GM19463 (cell line): ENCODE data around the gene TLN1.

Experiments used
- ATAC-seq: cut with Tn5 transposase; IDR thresholded peaks from one replicate; pipeline ENCODE4 v1.9.1; 2021; ENCODE audit warnings: mild to moderate bottlenecking, moderate library complexity; ENCODE audit not compliant: unreplicated experiment

TLN1 gene

DNA sequence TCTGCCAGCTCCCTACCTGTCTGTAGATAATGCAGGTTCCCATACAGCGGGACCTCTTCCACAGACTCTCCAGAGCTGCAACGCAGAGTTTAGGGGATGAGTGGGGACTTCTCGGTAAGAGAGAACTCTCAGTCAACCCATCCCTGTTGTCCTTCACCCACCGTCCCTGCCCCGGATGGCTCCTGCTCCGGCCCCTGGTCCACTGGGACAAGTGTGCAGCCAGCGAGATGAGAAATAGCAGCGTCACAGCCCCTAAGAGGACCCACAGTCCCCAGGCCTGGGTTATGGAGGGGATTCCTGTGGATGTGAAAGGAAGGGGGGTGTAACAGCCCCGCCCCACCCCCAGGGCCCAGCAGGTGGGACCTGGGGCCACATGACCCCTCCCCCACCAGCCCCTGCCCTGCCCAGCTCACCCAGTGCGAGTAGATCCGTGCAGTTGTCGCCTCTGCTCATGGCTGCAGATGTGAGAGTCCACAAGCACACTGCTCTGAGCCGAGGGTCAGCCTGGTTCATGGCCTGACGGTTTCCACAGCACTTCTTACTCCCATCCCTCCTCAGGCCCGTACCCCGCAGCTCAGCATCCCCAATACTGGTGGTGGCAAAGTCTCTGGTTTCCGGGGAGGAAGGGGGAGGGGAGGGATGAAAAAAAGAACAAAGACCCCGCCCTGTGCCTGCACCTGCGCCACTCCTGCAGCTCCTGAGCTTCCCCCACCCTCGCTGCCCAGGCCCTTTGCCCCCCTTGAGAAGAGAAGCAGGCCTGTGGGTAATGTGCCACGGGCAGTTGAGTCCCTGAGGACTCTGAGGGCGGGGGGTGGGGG, 81.4 kb downstream of the TLN1 start, which contains the start of gene SIT1:
TSS of gene SIT1 (minus strand) at position 591 of the 818 bp plus-strand sequence. CDS start at position 513, 78 bp downstream.
- ATAC-seq: peak; percentile 26

GRCh38 chr9:35649431-35650340, 82.3 kb downstream of the TLN1 start:
- no peak for ATAC-seq
